Stimulated activated CD8-positive, alpha-beta memory T cell treated with anti-CD3 and anti-CD28 coated beads, Interleukin-15, amount 100 ng/mL, for 1 hour (primary cell): ENCODE results near the gene MRPL21.

Experiments used
- DNase-seq: peaks from one replicate; pipeline ENCODE4 v3.0.0-alpha.2; 2020; ENCODE audit warnings: low read depth

The MRPL21 gene

GRCh38 chr11:68935066-68935465 is 31.4 kb upstream of the MRPL21 start:
- DNase-seq: no peak

DNA sequence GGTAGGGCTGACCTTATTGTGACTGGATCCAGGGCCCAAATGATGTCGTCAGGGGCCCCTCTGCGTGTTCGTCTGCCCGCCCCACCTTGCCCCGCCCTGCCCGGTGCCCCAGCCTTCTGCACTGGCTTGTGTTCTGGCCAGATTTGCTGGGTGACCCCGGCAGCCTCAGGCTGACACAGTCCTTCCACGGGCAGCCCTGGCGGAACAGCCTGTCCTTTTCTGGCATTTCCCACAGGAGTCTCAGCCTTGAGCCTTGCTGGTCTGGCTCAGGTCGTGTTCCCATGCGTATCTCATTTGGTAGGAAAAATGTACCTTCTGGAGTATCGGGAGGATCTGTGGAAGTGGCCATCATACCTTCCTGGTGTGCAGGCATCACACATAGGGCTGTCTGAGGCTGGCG is 31.0 kb upstream of the MRPL21 start:
- DNase-seq: no peak

- no peak for DNase-seq
Observed at GRCh38 chr11:68934321-68934645, 30.7 kb upstream of the MRPL21 start.

- DNase-seq: no peak
Observed at GRCh38 chr11:68933605-68934320, 30.1 kb upstream of the MRPL21 start.

- DNase-seq: no peak
Observed at GRCh38 chr11:68932933-68933577, 29.4 kb upstream of the MRPL21 start.

DNA sequence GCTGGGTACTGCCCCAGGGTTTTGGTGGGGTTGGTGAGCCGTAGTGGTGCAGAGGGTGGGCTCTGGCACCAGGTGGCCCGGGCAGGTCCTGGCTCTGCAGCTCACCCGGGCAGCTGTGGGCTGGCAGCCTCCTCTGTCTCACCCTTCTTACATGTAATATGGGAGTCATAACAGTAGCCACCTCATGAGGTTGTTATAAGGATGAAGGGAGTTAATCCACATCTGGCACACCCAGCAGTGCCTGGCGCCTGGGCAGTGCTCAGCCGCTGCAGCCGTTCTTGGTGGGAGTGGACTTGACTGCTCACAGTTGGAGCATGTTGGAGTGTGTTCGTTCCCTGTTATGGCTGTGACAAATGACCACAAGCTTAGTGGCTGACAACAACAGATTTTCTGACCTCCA is 28.7 kb upstream of the MRPL21 start:
- no peak for DNase-seq

- no peak for DNase-seq
Observed at GRCh38 chr11:68931911-68932310, 28.3 kb upstream of the MRPL21 start.

- DNase-seq: no peak
Observed at GRCh38 chr11:68930991-68931855, 27.6 kb upstream of the MRPL21 start.

DNA sequence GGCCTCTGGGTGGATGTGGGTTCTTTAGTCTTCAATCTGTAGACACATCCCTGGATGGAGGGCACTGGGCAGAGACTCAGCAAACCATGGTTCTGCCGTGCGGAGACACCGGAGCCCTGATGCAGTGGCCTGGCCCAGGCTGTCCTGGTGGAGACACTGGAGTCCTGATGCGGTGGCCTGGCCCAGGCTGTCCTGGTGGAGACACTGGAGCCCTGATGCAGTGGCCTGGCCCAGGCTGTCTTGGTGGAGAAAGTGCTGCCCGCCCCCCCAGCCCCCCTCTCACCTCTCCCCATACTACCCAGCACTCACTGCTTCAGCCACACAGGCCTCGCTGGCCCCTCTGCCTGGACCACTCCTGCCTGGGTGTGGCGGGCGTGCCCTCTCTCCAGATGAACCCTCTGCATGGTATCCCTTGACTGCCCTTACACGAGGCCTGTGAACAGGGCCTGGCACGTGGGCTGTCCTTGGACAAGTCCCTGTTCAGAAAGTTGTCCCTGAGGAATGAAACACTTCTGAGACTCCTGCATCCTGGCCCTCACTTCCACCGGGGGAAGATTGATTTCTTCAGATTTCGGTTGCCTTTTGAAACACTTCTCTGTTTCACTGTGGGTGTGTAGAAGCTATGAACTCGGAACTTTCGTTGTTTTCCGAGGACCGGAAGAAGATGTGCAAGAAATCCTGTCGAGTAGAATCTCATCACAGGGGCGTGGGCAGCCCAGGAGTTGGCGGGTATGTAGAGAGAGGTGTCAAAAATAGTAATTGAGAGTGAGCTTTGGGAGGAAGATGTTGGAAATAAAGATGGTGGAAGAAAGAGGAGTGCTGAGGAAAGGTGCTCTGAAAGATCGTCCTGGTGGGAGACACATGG is 26.3 kb upstream of the MRPL21 start:
- DNase-seq: no peak

GRCh38 chr11:68929135-68929534 is 25.5 kb upstream of the MRPL21 start:
- DNase-seq: no peak

DNA sequence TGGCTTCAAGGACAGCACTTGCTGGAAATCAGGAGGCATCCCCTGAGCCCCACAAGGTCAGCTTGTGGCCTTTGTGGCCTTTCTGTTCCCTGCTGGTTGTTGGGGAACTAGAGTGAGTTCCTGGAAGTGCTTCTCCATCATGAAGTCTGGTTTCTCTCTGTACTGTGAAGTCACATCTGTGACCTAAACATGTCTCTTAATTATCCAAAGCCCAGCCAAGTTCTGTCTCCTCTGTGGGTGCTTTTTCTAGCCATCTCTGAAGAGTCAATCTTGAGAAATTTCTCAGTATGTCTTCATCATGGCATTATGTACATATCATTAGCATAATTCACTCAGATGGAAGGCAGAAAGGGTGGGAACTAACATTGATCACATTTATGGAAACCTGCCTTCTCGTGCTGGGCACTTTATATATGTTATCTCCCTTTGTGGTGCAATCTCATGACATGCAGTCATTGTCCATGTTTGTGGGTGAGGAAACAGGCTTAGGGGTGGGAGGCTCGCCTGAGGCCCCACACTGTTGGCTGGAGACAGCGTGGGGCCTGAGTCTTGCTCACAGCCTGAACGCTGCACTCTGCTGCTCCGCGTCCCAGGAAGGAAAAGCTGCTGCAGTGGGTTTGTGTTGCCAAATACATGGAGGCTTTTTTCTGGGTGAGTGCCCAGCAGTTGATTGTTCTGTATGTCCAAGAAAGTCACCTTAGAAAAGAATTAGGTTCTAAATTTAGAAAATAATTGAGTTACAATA is 24.7 kb upstream of the MRPL21 start:
- DNase-seq: no peak

DNA sequence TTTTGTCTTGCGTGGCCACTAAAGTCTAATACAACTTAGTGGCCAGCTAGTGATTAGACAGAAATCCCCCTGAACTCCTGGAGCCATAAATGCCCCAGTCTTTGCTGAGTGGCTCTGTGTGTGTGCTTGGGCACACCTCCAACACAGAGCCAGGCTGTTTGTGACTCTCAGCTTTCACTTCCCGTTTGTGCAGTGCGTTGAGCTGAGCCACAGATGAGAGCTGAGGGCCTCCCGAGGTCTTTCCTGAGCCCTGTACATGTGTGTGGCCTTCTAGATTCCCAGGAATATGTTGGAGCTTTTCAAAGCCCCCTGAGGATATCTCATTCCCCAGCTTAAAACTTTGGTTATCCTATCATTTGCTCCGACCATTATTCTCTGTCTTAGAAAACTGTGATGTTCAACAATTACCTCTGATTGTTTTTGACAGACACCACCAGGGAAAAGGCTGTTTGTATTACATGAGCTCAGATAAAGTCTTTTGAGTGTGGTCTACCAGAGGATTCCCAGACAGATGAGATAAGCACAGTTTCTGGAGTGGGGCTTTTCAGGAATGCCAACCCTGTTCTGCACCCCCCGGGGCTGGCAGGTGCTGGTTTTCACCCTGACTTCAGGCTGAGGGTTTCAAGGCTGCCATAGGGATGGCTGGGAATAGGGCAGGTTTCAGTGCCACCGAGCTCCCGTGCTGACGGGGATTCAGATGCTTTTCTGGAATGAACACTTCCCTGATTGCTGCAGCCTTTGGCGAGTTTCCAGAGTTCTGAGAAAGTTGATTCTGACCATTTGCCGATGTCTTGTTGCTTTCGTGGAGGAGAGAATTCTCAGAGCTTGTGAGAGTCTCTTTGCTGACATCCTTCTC is 23.9 kb upstream of the MRPL21 start:
- no peak for DNase-seq

DNA sequence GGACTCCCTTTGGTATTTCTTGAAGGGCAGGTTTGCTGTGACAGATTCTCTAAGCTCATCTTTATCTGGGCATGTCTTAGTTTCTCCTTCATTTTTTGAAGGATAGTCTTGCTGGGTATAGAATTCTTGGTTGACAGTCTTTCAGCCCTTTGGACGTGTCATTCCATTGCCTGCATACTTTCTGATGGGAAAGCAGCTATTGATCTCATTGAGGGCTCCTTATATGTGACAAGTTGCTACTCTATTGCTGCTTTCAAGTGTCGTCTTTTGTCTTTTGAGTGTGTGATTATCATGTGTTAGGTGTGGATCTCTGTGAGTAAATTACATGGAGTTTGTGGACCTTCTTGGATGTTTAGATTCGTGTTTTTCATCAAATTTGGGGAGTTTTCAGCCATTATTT is 22.0 kb upstream of the MRPL21 start:
- DNase-seq: no peak

GRCh38 chr11:68924073-68924925 is 20.7 kb upstream of the MRPL21 start:
- no peak for DNase-seq

- DNase-seq: no peak
Observed at GRCh38 chr11:68923614-68924013, 20.0 kb upstream of the MRPL21 start.

DNA sequence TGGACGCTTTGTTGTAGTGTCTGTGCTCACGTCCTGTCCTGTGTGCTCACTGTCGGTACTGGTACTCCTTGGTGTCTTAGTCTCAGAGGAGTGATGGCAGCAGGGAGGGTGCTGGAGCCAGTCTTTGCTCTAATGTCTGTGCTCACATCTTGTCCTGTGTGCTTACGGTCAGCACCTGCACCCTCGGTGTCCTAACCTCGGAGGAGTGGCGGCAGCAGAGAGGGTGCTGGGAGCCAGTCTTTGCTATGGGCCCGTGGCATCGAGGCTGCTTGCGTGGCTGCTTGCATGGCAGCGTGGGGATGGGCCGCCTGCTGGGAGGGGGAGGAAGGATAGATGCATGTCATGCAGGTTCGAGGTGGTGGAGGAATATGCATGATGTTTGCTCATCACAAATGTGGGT is 12.8 kb upstream of the MRPL21 start:
- no peak for DNase-seq

- DNase-seq: no peak
Observed at GRCh38 chr11:68914761-68915160, 11.1 kb upstream of the MRPL21 start.

- no peak for DNase-seq
Observed at GRCh38 chr11:68913188-68913587, 9.6 kb upstream of the MRPL21 start.

GRCh38 chr11:68912254-68912653 is 8.6 kb upstream of the MRPL21 start:
- DNase-seq: no peak

DNA sequence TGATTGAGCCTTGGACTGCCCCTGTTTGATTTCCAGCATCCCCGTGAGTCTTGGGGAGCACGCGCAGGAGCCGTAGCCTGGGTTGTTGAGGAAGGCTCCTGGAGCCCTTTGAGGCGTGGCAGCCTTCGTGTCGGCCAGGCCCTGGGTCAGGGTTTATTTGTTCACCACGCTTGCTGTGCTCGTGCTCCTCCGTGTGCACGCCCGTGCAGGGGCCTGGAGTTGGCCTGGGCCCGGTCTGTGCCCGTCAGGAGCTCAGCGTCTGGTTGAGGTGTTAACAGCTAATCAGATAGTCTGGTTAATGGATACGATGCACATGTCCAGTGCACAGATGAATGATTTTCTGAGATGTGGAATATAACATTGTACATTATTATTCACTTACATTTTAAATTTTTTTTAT is 8.1 kb upstream of the MRPL21 start:
- no peak for DNase-seq
